Right lobe of liver (tissue), 4 donors: ENCODE results near the gene SECISBP2.

Experiments
- POLR2A ChIP-seq: fragments of 450-650 bp; IDR thresholded peaks from one replicate; pipeline ENCODE4 v1.6.1; 2017; ENCODE audit warnings: antibody characterized with exemption, mild to moderate bottlenecking
- TF ChIP-seq, protein P1 (sequence below), 4 donors: fragments of 200-600 bp in 3 of 4; fragments of 450-650 bp in 1 of 4; IDR thresholded peaks; one replicate each; pipeline versions ENCODE4 v1.5.1 to v1.8.0; 2016 to 2022; ENCODE audit warnings: antibody characterized with exemption in 4 of 4, mild to moderate bottlenecking in 2 of 4
- donor health status: DM: no; HTN: no; CAD: no.
- donor health status: DM: no; HTN: no; CAD: no.
- donor health status: DM: no; HTN: yes; CAD: no.

DNA sequence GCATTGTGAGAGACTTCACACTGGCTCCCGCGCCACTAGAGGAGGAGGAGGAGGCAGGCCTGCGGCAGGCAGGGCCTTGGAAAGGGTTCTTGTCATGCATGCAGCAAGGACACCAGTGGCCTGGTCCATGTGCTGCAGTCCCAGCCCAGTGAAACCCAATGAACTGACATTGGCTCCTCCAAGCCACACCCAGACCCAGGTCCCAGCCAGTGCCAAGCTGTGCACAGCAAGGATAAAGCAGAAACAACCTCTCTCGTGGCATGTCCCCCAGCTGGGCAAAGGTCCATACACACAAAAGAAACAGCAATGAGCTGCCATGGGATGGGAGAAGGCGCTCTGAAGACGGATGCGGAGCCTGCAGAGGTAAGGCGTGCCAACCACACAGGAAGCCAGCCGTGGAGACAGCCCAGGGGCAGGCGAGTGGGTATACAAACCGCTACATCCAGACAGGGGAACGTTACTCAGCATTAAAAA lies 90.4 kb downstream of the SECISBP2 start:
- TF ChIP-seq POLR2A, result no peak
- TF ChIP-seq, protein P1, sequence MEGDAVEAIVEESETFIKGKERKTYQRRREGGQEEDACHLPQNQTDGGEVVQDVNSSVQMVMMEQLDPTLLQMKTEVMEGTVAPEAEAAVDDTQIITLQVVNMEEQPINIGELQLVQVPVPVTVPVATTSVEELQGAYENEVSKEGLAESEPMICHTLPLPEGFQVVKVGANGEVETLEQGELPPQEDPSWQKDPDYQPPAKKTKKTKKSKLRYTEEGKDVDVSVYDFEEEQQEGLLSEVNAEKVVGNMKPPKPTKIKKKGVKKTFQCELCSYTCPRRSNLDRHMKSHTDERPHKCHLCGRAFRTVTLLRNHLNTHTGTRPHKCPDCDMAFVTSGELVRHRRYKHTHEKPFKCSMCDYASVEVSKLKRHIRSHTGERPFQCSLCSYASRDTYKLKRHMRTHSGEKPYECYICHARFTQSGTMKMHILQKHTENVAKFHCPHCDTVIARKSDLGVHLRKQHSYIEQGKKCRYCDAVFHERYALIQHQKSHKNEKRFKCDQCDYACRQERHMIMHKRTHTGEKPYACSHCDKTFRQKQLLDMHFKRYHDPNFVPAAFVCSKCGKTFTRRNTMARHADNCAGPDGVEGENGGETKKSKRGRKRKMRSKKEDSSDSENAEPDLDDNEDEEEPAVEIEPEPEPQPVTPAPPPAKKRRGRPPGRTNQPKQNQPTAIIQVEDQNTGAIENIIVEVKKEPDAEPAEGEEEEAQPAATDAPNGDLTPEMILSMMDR (IDR thresholded peaks at IDR 0.05), result no peak
